Measurements from ENCODE around the gene VMO1. TPM values are rescaled to one million over a fixed set of nuclear protein-coding genes. Genes with fewer than 3 reads are reported as not detected.

Gene VMO1
- polyA plus RNA-seq, 1 of the 3 experiments (the other 2 are of a cell fraction), result 1.3 TPM

GRCh38 chr17:4788159-4788806 lies 2.1 kb upstream of the VMO1 start:
- peak overlapping the region; percentile 99 for H3K4me2 ChIP-seq
- POLR2A ChIA-PET, result interaction anchor here (1.0 kb wide), 1 partner anchor 32 kb away, joined by 3 read pairs; no protein-coding TSS in a partner anchor

More at GRCh38 chr17:4788159-4788806, 2.1 kb upstream of the VMO1 start:
- H3K79me2 ChIP-seq (ENCODE audit: insufficient read depth), result no peaks in the 10 kb centered on the region
- H3K9me2 ChIP-seq, result no peaks in the 10 kb centered on the region
- TF ChIP-seq TCF12 (IDR thresholded peaks at IDR 0.05) (no peak), SIN3A (IDR thresholded peaks at IDR 0.05; ENCODE audit: borderline replicate concordance, low read depth, low read length) (no peak), USF1 (IDR thresholded peaks at IDR 0.05; ENCODE audit: borderline replicate concordance, low read depth) (no peak), TAF1 (IDR thresholded peaks at IDR 0.05; ENCODE audit: borderline replicate concordance, low read depth, low read length) (no peak), CTCF (IDR thresholded peaks at IDR 0.05) (no peak), RCOR1 (IDR thresholded peaks at IDR 0.05; ENCODE audit: low read length) (no peak), FOXM1 (IDR thresholded peaks at IDR 0.05; ENCODE audit: low read depth) (no peak), USF2 (IDR thresholded peaks at IDR 0.05; ENCODE audit: borderline replicate concordance, low read depth, low read length) (no peak), YY1 (IDR thresholded peaks at IDR 0.05; ENCODE audit: low read depth) (no peak), SMC3 (IDR thresholded peaks at IDR 0.05; ENCODE audit: low read depth, low read length) (no peak)
- TF ChIP-seq, protein P1, sequence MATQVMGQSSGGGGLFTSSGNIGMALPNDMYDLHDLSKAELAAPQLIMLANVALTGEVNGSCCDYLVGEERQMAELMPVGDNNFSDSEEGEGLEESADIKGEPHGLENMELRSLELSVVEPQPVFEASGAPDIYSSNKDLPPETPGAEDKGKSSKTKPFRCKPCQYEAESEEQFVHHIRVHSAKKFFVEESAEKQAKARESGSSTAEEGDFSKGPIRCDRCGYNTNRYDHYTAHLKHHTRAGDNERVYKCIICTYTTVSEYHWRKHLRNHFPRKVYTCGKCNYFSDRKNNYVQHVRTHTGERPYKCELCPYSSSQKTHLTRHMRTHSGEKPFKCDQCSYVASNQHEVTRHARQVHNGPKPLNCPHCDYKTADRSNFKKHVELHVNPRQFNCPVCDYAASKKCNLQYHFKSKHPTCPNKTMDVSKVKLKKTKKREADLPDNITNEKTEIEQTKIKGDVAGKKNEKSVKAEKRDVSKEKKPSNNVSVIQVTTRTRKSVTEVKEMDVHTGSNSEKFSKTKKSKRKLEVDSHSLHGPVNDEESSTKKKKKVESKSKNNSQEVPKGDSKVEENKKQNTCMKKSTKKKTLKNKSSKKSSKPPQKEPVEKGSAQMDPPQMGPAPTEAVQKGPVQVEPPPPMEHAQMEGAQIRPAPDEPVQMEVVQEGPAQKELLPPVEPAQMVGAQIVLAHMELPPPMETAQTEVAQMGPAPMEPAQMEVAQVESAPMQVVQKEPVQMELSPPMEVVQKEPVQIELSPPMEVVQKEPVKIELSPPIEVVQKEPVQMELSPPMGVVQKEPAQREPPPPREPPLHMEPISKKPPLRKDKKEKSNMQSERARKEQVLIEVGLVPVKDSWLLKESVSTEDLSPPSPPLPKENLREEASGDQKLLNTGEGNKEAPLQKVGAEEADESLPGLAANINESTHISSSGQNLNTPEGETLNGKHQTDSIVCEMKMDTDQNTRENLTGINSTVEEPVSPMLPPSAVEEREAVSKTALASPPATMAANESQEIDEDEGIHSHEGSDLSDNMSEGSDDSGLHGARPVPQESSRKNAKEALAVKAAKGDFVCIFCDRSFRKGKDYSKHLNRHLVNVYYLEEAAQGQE (IDR thresholded peaks at IDR 0.05; ENCODE audit: low read depth, low read length), result no peak
- 95% methylated on average over 14 of the region's 14 CpGs for WGBS (ENCODE audit: low lambda C conversion rate)
- no peak overlapping the region for H3K27ac ChIP-seq (ENCODE audit: low read depth in 2 of 2, low read length in 1 of 2)
- no peaks in the 10 kb centered on the region for H4K20me1 ChIP-seq (ENCODE audit: insufficient read depth)
- H3F3A ChIP-seq (replicated peaks; ENCODE audit: insufficient read depth), result peaks cover 5% of the 10 kb centered on the region
- no peak for DNase-seq
- peaks cover 8 to 19% of the 10 kb centered on the region in 2 experiments; a peak in 2 of 4 replicates for H3K4me1 ChIP-seq (ENCODE audit: control insufficient read depth in 1 of 2, insufficient read depth in 2 of 2, low read depth in 1 of 2, low read length in 1 of 2)
- H3K9me3 ChIP-seq, result no peaks in the 10 kb centered on the region
- H3K4me3 ChIP-seq (ENCODE audit: low read depth in 2 of 2, low read length in 1 of 2), result no peak overlapping the region
- CTCF ChIA-PET, result interaction anchor here (1.1 to 10.5 kb wide), 9 partner anchors 9 to 122 kb away, joined by 3 to 235 read pairs (median 7); partner anchors contain the start of genes ARRB2, C17orf107, CHRNE and MED11
- no peak overlapping the region for H3K9ac ChIP-seq
- peaks cover 11% of the 10 kb centered on the region; the same call in 1 of the 2 replicates for H3K27me3 ChIP-seq (ENCODE audit: insufficient read depth)
- no peaks in the 10 kb centered on the region for H3K36me3 ChIP-seq (replicated peaks in 1 of 2; ENCODE audit: control insufficient read depth in 1 of 2, insufficient read depth in 2 of 2, low read length in 1 of 2)
- H2AFZ ChIP-seq (ENCODE audit: low read depth), result no peak overlapping the region

All from SK-N-SH (cell line).